ENCODE measurements around the gene GRM7. TPM values are rescaled to one million over a fixed set of nuclear protein-coding genes. Genes with fewer than 3 reads are reported as not detected.

Gene GRM7
- total RNA-seq, 1 experiment from 2014 or later, result 0.28 TPM

GRCh38 chr3:7744850-7745249 is 883.9 kb downstream of the GRM7 start:
- no peak overlapping the region for H2BK20ac ChIP-seq (ENCODE audit: low read depth, low read length, poor library complexity, severe bottlenecking)
- no peak overlapping the region for H4K91ac ChIP-seq (ENCODE audit: insufficient read length, low read depth, low read length)
- no peaks in the 10 kb centered on the region for H3K23me2 ChIP-seq (ENCODE audit: insufficient read length, low read depth, low read length, poor library complexity, severe bottlenecking)
- Mint-ChIP-seq H3K27me3 (ENCODE audit: low read depth) (no peaks in the 10 kb centered on the region), H3K9me3 (no peaks in the 10 kb centered on the region), H3K4me1 (peaks cover 5 to 8% of the 10 kb centered on the region in 2 experiments; a peak in 2 of 4 replicates), H3K4me3 (no peak overlapping the region), H3K36me3 (ENCODE audit: insufficient read depth in 1 of 3, low read depth in 3 of 3) (no peaks in the 10 kb centered on the region), H3K27ac (no peak overlapping the region)
- H2BK15ac ChIP-seq (ENCODE audit: low read depth, low read length), result no peak overlapping the region
- H3K4me2 ChIP-seq (ENCODE audit: insufficient read depth, insufficient read length, low read length), result no peak overlapping the region
- H3K79me2 ChIP-seq (ENCODE audit: insufficient read depth, low read length), result no peaks in the 10 kb centered on the region
- no peak overlapping the region for H3K27ac ChIP-seq (ENCODE audit: insufficient read length, low read depth, low read length)
- H3K27me3 ChIP-seq (ENCODE audit: insufficient read depth, low read length), result no peaks in the 10 kb centered on the region
- H4K5ac ChIP-seq (ENCODE audit: insufficient read length, low read depth, low read length), result no peak overlapping the region
- no peaks in the 10 kb centered on the region for H3K9me3 ChIP-seq (ENCODE audit: control insufficient read depth, low read depth, low read length)
- no peak overlapping the region for H2AK5ac ChIP-seq (ENCODE audit: insufficient read length, low read length)
- no peak overlapping the region for H3K18ac ChIP-seq (ENCODE audit: insufficient read length, low read depth, low read length)
- no peak overlapping the region for H3T11ph ChIP-seq (ENCODE audit: low read length)
- H4K8ac ChIP-seq (replicated peaks; ENCODE audit: insufficient read length, low read depth, low read length), result no peak overlapping the region
- H3K79me1 ChIP-seq (ENCODE audit: insufficient read depth, low read depth, low read length, poor library complexity, severe bottlenecking), result no peaks in the 10 kb centered on the region
- no peak overlapping the region for H3K14ac ChIP-seq (ENCODE audit: insufficient read depth, low read length)
- H2AFZ ChIP-seq (ENCODE audit: low read length), result no peak overlapping the region
- TF ChIP-seq CTCF (conservative IDR thresholded peaks at IDR 0.05), result no peak
- no peak overlapping the region for H3K9ac ChIP-seq (ENCODE audit: extremely low read depth, insufficient read length, low read length)
- no peak overlapping the region for H2BK5ac ChIP-seq (ENCODE audit: insufficient read length, low read length)
- no peak overlapping the region for H3K4ac ChIP-seq (ENCODE audit: low read depth, low read length)
- no peak overlapping the region for H2BK12ac ChIP-seq (ENCODE audit: insufficient read length, low read depth, low read length)
- DNase-seq, result no peak
- H3K56ac ChIP-seq (ENCODE audit: insufficient read length, low read depth, low read length), result no peak overlapping the region
- H2BK120ac ChIP-seq (ENCODE audit: low read depth, low read length, poor library complexity, severe bottlenecking), result no peak overlapping the region
- H4K20me1 ChIP-seq (ENCODE audit: control insufficient read depth, insufficient read depth, insufficient read length), result no peaks in the 10 kb centered on the region
- no peaks in the 10 kb centered on the region for H3K4me1 ChIP-seq (ENCODE audit: insufficient read depth, low read length)
- H3K23ac ChIP-seq (ENCODE audit: insufficient read length, low read depth, low read length), result no peak overlapping the region
